Measurements from ENCODE around the gene RASSF4. TPM values are rescaled to one million over a fixed set of nuclear protein-coding genes. Genes with fewer than 3 reads are reported as not detected.

The RASSF4 gene
- total RNA-seq, 1 donor from 2014 or later: 1.3 TPM

DNA sequence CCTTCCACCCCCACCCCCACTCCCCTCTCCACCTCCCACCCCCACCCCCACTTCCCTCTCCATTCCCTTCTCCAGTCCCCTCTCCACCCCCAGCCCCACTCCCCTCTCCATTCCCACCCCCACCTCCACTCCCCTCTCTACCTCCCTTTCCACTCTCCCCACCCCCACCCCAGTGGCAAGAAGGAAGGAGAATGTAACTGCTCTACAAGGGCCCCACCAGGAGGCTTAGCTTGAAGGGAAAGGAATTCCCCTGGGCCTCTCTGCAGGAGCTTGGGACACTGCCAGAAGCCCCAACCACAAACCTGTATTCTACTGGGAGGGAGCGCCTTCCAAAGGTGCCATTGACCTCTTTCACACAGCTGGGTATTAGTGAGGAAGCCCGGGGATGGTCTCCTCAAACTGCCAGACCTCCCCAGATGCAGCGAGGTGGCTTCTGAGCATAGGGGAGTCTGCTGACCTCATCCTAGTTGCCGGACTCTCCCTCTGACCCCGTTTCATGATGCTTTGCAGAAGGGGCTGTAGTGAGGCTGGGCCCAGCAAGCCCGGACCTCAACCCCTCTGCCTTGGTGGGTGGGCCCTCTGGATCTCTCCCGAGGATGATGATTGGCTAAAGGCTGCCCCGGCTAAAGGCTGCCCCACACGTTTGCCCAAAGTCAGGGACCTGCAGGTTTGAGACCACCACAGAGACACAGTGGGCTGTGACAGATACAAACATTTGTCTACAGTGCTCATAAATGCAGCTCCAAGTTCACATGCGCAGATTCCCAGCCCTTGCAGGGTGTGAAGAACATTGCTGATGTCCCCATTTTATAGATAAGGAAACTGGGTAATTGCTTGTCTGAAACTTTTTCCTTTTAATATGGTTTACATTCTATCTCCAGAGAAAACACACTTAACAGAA is 16.1 kb downstream of the RASSF4 start:
- H3K27me3 Mint-ChIP-seq: no peaks in the 10 kb centered on the region
- DNase-seq: no peak
- H3K36me3 Mint-ChIP-seq (ENCODE audit: low read depth): no peaks in the 10 kb centered on the region
- peak overlapping the region; percentile 41 for H3K27ac Mint-ChIP-seq
- peaks cover 25% of the 10 kb centered on the region for H3K4me1 Mint-ChIP-seq
- intact Hi-C loops (cut with micrococcal nuclease): loop anchor here (1.0 to 2.0 kb wide), 3 partner anchors 16 to 43 kb away; partner anchors contain the start of genes RASSF4 and ZNF22
- H3K9me3 Mint-ChIP-seq: no peaks in the 10 kb centered on the region
- H3K4me3 Mint-ChIP-seq: peak overlapping the region; percentile 36

GRCh38 chr10:44976352-44977198 is 17.0 kb downstream of the RASSF4 start:
- intact Hi-C loops (cut with micrococcal nuclease): no loop called here
- H3K27ac Mint-ChIP-seq: no peak overlapping the region
- H3K4me3 Mint-ChIP-seq: peak overlapping the region; percentile 60
- DNase-seq: no peak
- no peaks in the 10 kb centered on the region for H3K9me3 Mint-ChIP-seq
- H3K27me3 Mint-ChIP-seq: no peaks in the 10 kb centered on the region
- peaks cover 31% of the 10 kb centered on the region for H3K4me1 Mint-ChIP-seq
- no peaks in the 10 kb centered on the region for H3K36me3 Mint-ChIP-seq (ENCODE audit: low read depth)

GRCh38 chr10:44977287-44978212 is 17.9 kb downstream of the RASSF4 start:
- H3K4me3 Mint-ChIP-seq: peak overlapping the region; percentile 84
- no peak for DNase-seq

DNA sequence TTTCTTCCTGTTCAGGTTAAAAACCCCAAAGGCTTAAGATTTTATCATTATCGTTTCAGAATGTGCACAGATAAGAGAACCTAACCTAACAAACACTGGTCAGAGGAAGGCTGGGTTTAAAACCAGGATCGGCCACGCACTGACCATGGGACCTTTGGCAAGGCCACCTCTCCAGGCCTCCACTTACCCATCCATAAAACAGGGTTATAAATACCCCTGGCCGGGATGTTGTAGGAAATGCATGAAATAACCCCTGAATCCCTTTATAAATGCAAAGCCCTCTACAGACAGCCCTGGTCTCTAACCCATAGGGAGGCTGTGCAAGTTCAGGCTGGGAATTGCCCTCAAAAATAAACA is 18.6 kb downstream of the RASSF4 start:
- no peak for DNase-seq
- Mint-ChIP-seq H3K27me3 (no peaks in the 10 kb centered on the region), H3K4me3 (peak overlapping the region; percentile 84), H3K9me3 (no peaks in the 10 kb centered on the region), H3K27ac (peak overlapping the region; percentile 67), H3K36me3 (ENCODE audit: low read depth) (no peaks in the 10 kb centered on the region), H3K4me1 (peaks cover 31% of the 10 kb centered on the region)
- intact Hi-C loops (cut with micrococcal nuclease): no loop called here

More at GRCh38 chr10:44977287-44978212, 17.9 kb downstream of the RASSF4 start:
- no peaks in the 10 kb centered on the region for H3K36me3 Mint-ChIP-seq (ENCODE audit: low read depth)
- no peaks in the 10 kb centered on the region for H3K9me3 Mint-ChIP-seq
- peaks cover 31% of the 10 kb centered on the region for H3K4me1 Mint-ChIP-seq
- intact Hi-C loops (cut with micrococcal nuclease): no loop called here
- peak overlapping the region; percentile 54 for H3K27ac Mint-ChIP-seq
- no peaks in the 10 kb centered on the region for H3K27me3 Mint-ChIP-seq

- Mint-ChIP-seq H3K27ac (peak within 1 kb of the TSS; percentile 67), H3K4me1 (peaks cover 31% of the 10 kb centered on the region), H3K27me3 (no peaks in the 10 kb centered on the region), H3K4me3 (peak within 1 kb of the TSS; percentile 84), H3K36me3 (ENCODE audit: low read depth) (no peaks in the 10 kb centered on the region), H3K9me3 (no peaks in the 10 kb centered on the region)
- intact Hi-C loops (cut with micrococcal nuclease): no loop called here
- peak; percentile 90 for DNase-seq
Observed at GRCh38 chr10:44978570-44979280, 19.1 kb downstream of the RASSF4 start, which contains the start of gene DEPP1. TSS of gene DEPP1 (minus strand) at chr10:44978809. CDS start at chr10:44978030, 779 bp downstream.

DNA sequence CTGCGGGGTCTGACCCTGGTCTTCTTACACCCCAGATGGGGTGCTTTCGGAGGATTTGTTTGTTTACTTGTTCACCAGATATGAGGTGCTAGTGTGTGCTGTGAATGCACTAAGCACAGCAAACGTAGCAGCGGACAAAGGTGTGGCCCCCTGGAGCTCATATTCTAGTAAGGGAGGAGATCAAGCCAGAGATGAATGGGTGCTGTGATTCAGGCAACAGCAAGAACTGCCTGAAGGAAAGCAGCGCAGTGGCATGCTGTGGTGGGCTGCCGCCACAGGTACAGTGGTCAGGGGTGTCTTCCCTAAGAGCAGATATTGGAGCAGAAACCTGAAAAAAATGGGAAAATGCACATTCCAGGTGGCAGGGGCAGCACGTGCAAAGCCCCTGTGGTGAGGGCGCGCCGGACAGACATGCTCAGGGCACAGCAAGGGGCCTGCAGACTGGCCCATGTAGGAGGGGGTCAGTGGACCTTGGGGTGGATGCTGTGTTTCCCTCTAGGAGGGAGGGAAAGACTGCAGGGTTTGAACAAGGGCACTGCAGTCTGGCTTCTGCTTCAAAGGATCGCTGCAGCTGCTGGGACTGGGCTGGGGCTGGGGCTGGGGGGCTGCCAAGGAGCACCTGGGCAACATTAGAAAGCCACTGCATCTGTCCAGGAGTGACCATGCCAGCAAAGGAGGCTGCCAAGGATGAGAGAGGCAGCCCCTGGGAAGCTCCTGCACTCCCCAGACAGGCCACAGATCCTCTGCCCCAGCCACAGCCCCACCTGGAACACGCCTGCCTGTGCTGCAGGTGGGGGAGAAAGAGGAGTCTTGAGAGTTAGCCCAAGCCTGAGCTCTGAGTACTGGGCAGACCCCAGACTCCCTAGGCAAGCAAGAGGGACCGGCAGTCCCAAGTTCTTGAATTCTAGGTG is 19.9 kb downstream of the RASSF4 start:
- no peak for DNase-seq
- Mint-ChIP-seq H3K27me3 (no peaks in the 10 kb centered on the region), H3K4me1 (peaks cover 28% of the 10 kb centered on the region), H3K36me3 (ENCODE audit: low read depth) (no peaks in the 10 kb centered on the region), H3K9me3 (no peaks in the 10 kb centered on the region), H3K27ac (no peak overlapping the region), H3K4me3 (no peak overlapping the region)
- intact Hi-C loops (cut with micrococcal nuclease): no loop called here

- H3K4me1 Mint-ChIP-seq: peaks cover 25% of the 10 kb centered on the region
- H3K9me3 Mint-ChIP-seq: no peaks in the 10 kb centered on the region
- H3K27me3 Mint-ChIP-seq: no peaks in the 10 kb centered on the region
- H3K4me3 Mint-ChIP-seq: no peak overlapping the region
- intact Hi-C loops (cut with micrococcal nuclease): no loop called here
- no peaks in the 10 kb centered on the region for H3K36me3 Mint-ChIP-seq (ENCODE audit: low read depth)
- peak overlapping the region; percentile 57 for H3K27ac Mint-ChIP-seq
- DNase-seq: no peak
Observed at GRCh38 chr10:44980309-44981171, 20.9 kb downstream of the RASSF4 start.

- peaks cover 26% of the 10 kb centered on the region for H3K4me1 Mint-ChIP-seq
Observed at GRCh38 chr10:44981172-44982113, 21.8 kb downstream of the RASSF4 start.

DNA sequence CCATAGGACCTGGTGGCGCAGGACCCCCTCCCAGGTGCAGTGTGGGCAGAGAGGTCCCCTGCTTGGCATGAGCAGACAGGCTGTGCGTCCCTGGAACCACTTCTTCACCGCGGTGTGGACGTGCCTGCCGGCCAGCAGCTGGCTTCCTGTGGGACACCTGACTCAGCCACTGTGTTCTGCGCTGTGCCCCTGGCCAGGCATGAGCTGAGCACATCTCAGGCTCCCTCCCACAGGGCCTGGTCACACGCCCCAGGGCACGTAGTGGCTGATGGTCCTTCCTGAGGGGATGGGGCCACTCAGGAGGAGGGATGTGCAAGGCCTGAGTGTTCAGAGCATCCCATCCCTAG is 22.5 kb downstream of the RASSF4 start:
- peaks cover 22% of the 10 kb centered on the region for H3K4me1 Mint-ChIP-seq
- no peak for DNase-seq
- no peaks in the 10 kb centered on the region for H3K9me3 Mint-ChIP-seq
- intact Hi-C loops (cut with micrococcal nuclease): no loop called here
- no peaks in the 10 kb centered on the region for H3K27me3 Mint-ChIP-seq
- H3K4me3 Mint-ChIP-seq: no peak overlapping the region
- H3K36me3 Mint-ChIP-seq (ENCODE audit: low read depth): no peaks in the 10 kb centered on the region
- no peak overlapping the region for H3K27ac Mint-ChIP-seq

More at GRCh38 chr10:44981172-44982113, 21.8 kb downstream of the RASSF4 start:
- Mint-ChIP-seq H3K4me3 (no peak overlapping the region), H3K27ac (no peak overlapping the region), H3K36me3 (ENCODE audit: low read depth) (no peaks in the 10 kb centered on the region), H3K27me3 (no peaks in the 10 kb centered on the region), H3K9me3 (no peaks in the 10 kb centered on the region)
- intact Hi-C loops (cut with micrococcal nuclease): no loop called here
- no peak for DNase-seq

DNA sequence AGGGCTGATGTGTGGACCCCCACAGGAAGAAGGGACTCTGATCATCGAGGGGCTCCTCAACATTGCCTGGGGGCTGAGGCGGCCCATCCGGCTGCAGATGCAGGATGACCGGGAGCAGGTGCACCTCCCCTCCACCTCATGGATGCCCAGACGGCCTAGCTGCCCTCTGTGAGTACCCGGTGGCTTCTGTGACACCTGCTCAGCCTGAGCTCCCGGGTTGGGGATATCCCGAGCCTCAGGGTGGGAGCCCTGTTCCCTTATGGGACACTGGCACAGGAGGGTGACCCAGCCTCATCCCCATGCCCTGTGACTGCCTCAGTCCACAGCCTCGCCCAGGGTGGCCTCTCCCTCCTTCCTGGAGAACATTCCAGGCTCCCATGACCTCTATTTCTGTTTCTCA is 22.9 kb downstream of the RASSF4 start:
- H3K4me1 Mint-ChIP-seq: peaks cover 22% of the 10 kb centered on the region
- no peak overlapping the region for H3K27ac Mint-ChIP-seq
- H3K27me3 Mint-ChIP-seq: no peaks in the 10 kb centered on the region
- intact Hi-C loops (cut with micrococcal nuclease): no loop called here
- H3K9me3 Mint-ChIP-seq: no peaks in the 10 kb centered on the region
- H3K4me3 Mint-ChIP-seq: no peak overlapping the region
- no peaks in the 10 kb centered on the region for H3K36me3 Mint-ChIP-seq (ENCODE audit: low read depth)
- no peak for DNase-seq
